Endothelial cell (in vitro differentiated cells): ENCODE results near the gene LSM14A. TPM values are rescaled to one million over a fixed set of nuclear protein-coding genes. Genes with fewer than 3 reads are reported as not detected.

Experiments used
- DNase-seq: peaks from one replicate; pipeline ENCODE4 v3.0.0; 2021; ENCODE audit warnings: low spot score
- H3K27ac Mint-ChIP-seq: one replicate; pipeline ENCODE4 v1.8.0; 2021; ENCODE audit warnings: mixed read lengths, inconsistent platforms; ENCODE audit not compliant: unreplicated experiment
- H3K27me3 Mint-ChIP-seq: one replicate; pipeline ENCODE4 v1.8.0; 2021; ENCODE audit warnings: mild to moderate bottlenecking, moderate library complexity, mixed read lengths, inconsistent platforms; ENCODE audit not compliant: unreplicated experiment
- H3K36me3 Mint-ChIP-seq: one replicate; pipeline ENCODE4 v1.8.0; 2021; ENCODE audit warnings: mild to moderate bottlenecking, low read depth, mixed read lengths, inconsistent platforms; ENCODE audit not compliant: unreplicated experiment
- H3K4me1 Mint-ChIP-seq: one replicate; pipeline ENCODE4 v1.8.0; 2021; ENCODE audit warnings: mild to moderate bottlenecking, mixed read lengths, inconsistent platforms; ENCODE audit not compliant: unreplicated experiment
- H3K4me3 Mint-ChIP-seq: one replicate; pipeline ENCODE4 v1.8.0; 2021; ENCODE audit warnings: mild to moderate bottlenecking, mixed read lengths, inconsistent platforms; ENCODE audit not compliant: unreplicated experiment
- H3K9me3 Mint-ChIP-seq: one replicate; pipeline ENCODE4 v1.8.0; 2021; ENCODE audit warnings: mixed read lengths, inconsistent platforms; ENCODE audit not compliant: unreplicated experiment
- long read RNA-seq: library from polyadenylated mRNA; unstranded; transcript quantifications from one replicate; pipeline ENCODE4 v2.0.0, GENCODE V29; 2020; ENCODE audit not compliant: unreplicated experiment
- total RNA-seq: library from RNA; stranded (reverse); fragmentation: NEBNext Ultra II Directional; extraction: Animal tissue kit (Norgen Biotek cat#: 25700); gene quantifications from one replicate; pipeline ENCODE4 v1.2.1, GENCODE V29; 2021; ENCODE audit not compliant: unreplicated experiment
- TF ChIP-seq, protein P1 (sequence below): fragments of 200-600 bp; sonication (generic); IDR thresholded peaks from one replicate; pipeline ENCODE4 v1.5.0; 2021; ENCODE audit warnings: antibody characterized with exemption; ENCODE audit not compliant: unreplicated experiment

Gene LSM14A
- total RNA-seq: 137 TPM
- long read RNA-seq, transcript LSM14A-203 (10 exons, 3,596 nt): major isoform, 14 of 31 reads
- long read RNA-seq, transcript LSM14A-201 (11 exons, 3,424 nt): minor isoform, 5 of 31 reads
- long read RNA-seq, partial matches to known transcripts: 4 of 31 reads
- long read RNA-seq, other reads (novel, unspliced or antisense): 8 of 31 reads

DNA sequence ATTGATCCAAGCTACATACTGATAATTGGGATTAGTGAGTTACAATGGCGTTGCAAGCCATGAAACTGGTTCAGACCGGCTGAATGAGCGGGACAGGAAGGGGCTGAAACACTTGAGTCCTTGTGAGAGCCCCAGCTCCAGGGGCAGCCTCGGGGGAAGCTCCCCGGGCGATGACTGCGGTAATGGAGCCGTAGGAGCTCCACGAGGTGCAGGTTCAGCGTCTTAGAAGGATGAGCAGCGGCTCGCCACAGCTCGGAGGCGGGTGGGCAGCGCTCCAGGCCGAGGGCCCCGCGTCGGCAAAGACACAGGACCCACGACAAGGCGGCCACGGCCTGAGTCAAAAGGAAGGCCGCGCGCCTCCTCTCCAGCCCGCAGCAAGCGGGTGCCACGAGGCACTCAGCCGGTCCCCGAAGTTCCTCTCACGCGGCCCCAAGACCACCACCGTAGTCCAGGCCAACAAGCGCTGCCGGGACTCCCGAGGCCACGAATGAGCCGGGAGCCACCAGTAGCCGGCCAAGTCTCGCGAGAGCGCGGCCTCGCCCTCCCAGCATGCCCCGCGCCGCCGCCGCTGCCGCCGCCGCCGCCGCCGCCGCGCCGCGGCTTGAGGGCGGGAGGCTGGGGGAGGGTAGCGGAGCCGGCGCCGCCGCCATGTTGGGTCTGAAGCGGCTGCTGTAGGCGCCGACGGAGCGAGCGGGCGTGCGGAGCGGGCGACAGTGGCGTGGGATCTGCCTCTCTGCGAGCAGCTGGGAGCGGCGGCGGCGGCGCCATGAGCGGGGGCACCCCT, at the start of gene LSM14A:
TSS of gene LSM14A (plus strand) at position 628 of the 784 bp plus-strand sequence. CDS start at position 767, 139 bp downstream.
- TF ChIP-seq, protein P1, sequence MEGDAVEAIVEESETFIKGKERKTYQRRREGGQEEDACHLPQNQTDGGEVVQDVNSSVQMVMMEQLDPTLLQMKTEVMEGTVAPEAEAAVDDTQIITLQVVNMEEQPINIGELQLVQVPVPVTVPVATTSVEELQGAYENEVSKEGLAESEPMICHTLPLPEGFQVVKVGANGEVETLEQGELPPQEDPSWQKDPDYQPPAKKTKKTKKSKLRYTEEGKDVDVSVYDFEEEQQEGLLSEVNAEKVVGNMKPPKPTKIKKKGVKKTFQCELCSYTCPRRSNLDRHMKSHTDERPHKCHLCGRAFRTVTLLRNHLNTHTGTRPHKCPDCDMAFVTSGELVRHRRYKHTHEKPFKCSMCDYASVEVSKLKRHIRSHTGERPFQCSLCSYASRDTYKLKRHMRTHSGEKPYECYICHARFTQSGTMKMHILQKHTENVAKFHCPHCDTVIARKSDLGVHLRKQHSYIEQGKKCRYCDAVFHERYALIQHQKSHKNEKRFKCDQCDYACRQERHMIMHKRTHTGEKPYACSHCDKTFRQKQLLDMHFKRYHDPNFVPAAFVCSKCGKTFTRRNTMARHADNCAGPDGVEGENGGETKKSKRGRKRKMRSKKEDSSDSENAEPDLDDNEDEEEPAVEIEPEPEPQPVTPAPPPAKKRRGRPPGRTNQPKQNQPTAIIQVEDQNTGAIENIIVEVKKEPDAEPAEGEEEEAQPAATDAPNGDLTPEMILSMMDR: no peak
- peaks cover 8% of the 10 kb centered on the region for H3K27me3 Mint-ChIP-seq
- peak; percentile 95 for DNase-seq
- no peaks in the 10 kb centered on the region for H3K9me3 Mint-ChIP-seq
- H3K4me3 Mint-ChIP-seq: peak within 1 kb of the TSS; percentile 96
- peaks cover 17% of the 10 kb centered on the region for H3K36me3 Mint-ChIP-seq
- peaks cover 32% of the 10 kb centered on the region for H3K4me1 Mint-ChIP-seq
- peak within 1 kb of the TSS; percentile 96 for H3K27ac Mint-ChIP-seq

DNA sequence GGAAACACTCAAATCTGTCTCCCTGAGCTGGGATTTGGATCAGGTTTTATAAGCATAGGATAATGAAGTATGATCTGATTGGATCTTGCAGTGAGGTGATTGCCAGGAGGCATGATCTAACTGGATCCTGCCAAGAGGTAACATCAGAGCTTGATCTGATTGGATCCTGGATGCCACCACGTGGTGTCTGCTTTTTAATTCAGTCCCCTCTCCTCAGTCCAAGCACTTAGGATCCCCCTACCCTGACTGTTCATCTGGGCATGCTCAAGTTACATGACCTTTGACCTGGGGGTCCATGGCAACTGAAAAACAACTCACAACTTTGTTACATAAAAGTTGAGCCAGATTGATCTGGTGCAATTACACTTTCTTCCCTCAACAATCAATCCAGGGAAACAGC, 47.5 kb upstream of the LSM14A start:
- no peak overlapping the region for H3K4me3 Mint-ChIP-seq
- no peaks in the 10 kb centered on the region for H3K4me1 Mint-ChIP-seq
- H3K9me3 Mint-ChIP-seq: no peaks in the 10 kb centered on the region
- no peak for DNase-seq
- peaks cover 3% of the 10 kb centered on the region for H3K27me3 Mint-ChIP-seq
- TF ChIP-seq, protein P1: no peak
- H3K36me3 Mint-ChIP-seq: no peaks in the 10 kb centered on the region
- no peak overlapping the region for H3K27ac Mint-ChIP-seq

DNA sequence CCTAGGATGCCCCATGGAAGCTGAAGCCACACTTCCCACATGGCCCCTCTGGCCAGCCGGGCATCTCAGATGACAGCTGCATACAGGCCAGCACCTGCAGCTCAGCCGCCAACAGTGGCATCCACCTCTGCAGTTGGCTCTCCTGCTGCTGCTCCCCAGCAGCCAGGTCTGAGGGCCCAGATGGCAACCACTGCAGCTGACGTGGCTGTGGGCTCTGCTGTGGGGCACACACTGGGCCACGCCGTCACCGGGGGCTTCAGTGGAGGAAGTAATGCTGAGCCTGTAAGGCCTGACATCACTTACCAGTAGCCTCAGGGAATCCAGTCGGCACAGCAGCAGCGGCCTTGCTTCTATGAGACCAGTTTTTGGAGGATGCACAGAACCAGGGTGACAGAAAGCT, 45.3 kb upstream of the LSM14A start:
- DNase-seq: no peak
- peaks cover 1% of the 10 kb centered on the region for H3K27me3 Mint-ChIP-seq
- no peaks in the 10 kb centered on the region for H3K36me3 Mint-ChIP-seq
- H3K4me1 Mint-ChIP-seq: no peaks in the 10 kb centered on the region
- H3K27ac Mint-ChIP-seq: no peak overlapping the region
- H3K9me3 Mint-ChIP-seq: no peaks in the 10 kb centered on the region
- TF ChIP-seq, protein P1: no peak
- no peak overlapping the region for H3K4me3 Mint-ChIP-seq

DNA sequence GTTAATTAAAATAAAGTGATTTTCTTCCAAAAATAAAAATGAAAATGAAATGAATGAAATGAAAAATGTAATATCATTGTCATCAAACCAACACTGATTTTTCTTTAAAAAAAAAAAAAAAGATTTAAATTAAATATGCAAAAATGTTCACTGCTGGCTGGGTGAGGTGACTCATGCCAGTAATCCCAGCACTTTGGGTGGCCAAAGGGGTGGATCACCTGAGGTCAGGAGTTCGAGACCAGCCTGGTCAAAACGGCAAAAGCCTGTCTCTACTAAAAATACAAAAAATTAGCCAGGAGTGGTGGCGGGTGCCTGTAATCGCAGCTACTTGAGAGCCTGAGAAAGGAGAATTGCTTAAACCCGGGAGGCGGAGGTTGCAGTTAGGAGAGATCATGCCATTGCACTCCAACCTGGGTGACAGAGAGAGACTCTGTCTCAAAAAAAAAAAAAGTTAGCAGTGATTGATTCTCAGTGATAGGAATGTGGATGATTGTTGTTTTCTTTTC, 44.6 kb upstream of the LSM14A start:
- TF ChIP-seq, protein P1: no peak
- no peaks in the 10 kb centered on the region for H3K9me3 Mint-ChIP-seq
- H3K27me3 Mint-ChIP-seq: peaks cover 1% of the 10 kb centered on the region
- DNase-seq: no peak
- H3K4me1 Mint-ChIP-seq: no peaks in the 10 kb centered on the region
- no peaks in the 10 kb centered on the region for H3K36me3 Mint-ChIP-seq
- no peak overlapping the region for H3K4me3 Mint-ChIP-seq
- H3K27ac Mint-ChIP-seq: no peak overlapping the region
